SK-N-SH (cell line): ENCODE measurements around the gene BAZ1A. TPM values are rescaled to one million over a fixed set of nuclear protein-coding genes. Genes with fewer than 3 reads are reported as not detected.

Source experiments
- CTCF ChIA-PET: fragments of 300-600, 350-600 bp; formaldehyde crosslinking; extraction: SDS; loops from one replicate; lab custom pipeline; 2021; lab: Yijun Ruan, JAX
- POLR2A ChIA-PET: fragments of 350-600 bp; sonication (Branson Sonifier 250); formaldehyde crosslinking; extraction: SDS; loops from one replicate; lab custom pipeline; 2020; ENCODE audit warnings: antibody characterized with exemption, inconsistent platforms; lab: Yijun Ruan, JAX
- DNase-seq: peaks from one replicate; pipeline ENCODE4 v3.0.0; 2012
- H2AFZ ChIP-seq: fragments of 200-600 bp; sonication (generic); 2 replicates; pipeline ENCODE4 v1.8.1; 2016; ENCODE audit warnings: antibody characterized with exemption, mild to moderate bottlenecking, low read depth
- H3F3A ChIP-seq: fragments of 200-600 bp; sonication (generic); replicated peaks from 2 replicates; pipeline ENCODE3; 2016; ENCODE audit warnings: antibody characterized with exemption, mild to moderate bottlenecking; ENCODE audit not compliant: insufficient read depth
- H3K27ac ChIP-seq, 2 experiments: fragments of 200-500 bp in 1 of 2; fragments of 200-600 bp in 1 of 2; sonication (Bioruptor generic) in 1 of 2; sonication (generic), shearing (Covaris generic) in 1 of 2; 2 replicates each; pipeline versions ENCODE4 v1.5.1 to v1.6.1; 2014 to 2016; ENCODE audit warnings: low read depth in 2 of 2, inconsistent platforms in 1 of 2, low read length in 1 of 2, mild to moderate bottlenecking in 1 of 2, mixed read lengths in 1 of 2
- H3K27me3 ChIP-seq: fragments of 200-600 bp; sonication (generic), shearing (Covaris generic); 2 replicates; pipeline ENCODE4 v1.6.1; 2016; ENCODE audit warnings: mixed run types; ENCODE audit not compliant: insufficient read depth
- H3K36me3 ChIP-seq, 2 experiments: fragments of 200-500 bp in 1 of 2; fragments of 200-600 bp in 1 of 2; sonication (Bioruptor generic) in 1 of 2; sonication (generic) in 1 of 2; replicated peaks in 1 of 2; 2 replicates each; pipeline versions ENCODE3 to v1.5.1; 2014 to 2016; ENCODE audit warnings: low read length in 1 of 2, mild to moderate bottlenecking in 1 of 2; ENCODE audit not compliant: insufficient read depth in 2 of 2, control insufficient read depth in 1 of 2
- H3K4me1 ChIP-seq, 2 experiments: fragments of 200-500 bp in 1 of 2; fragments of 200-600 bp in 1 of 2; sonication (Bioruptor generic) in 1 of 2; sonication (generic), shearing (Covaris generic) in 1 of 2; 2 replicates each; pipeline versions ENCODE4 v1.5.1 to v1.6.1; 2014 to 2016; ENCODE audit warnings: low read depth in 1 of 2, low read length in 1 of 2, mixed run types in 1 of 2; ENCODE audit not compliant: insufficient read depth in 2 of 2, control insufficient read depth in 1 of 2
- H3K4me2 ChIP-seq: fragments of 200-600 bp; sonication (generic), shearing (Covaris generic); 2 replicates; pipeline ENCODE4 v1.6.1; 2017; ENCODE audit warnings: mixed run types
- H3K4me3 ChIP-seq, 2 experiments: fragments of 200-500 bp in 1 of 2; fragments of 200-600 bp in 1 of 2; sonication (Bioruptor generic) in 1 of 2; sonication (generic), shearing (Covaris generic) in 1 of 2; 2 replicates each; pipeline versions ENCODE4 v1.5.1 to v1.8.1; 2014 to 2016; ENCODE audit warnings: low read depth in 2 of 2, inconsistent platforms in 1 of 2, low read length in 1 of 2, mild to moderate bottlenecking in 1 of 2, mixed read lengths in 1 of 2, moderate library complexity in 1 of 2
- H3K79me2 ChIP-seq: fragments of 200-600 bp; sonication (generic); 2 replicates; pipeline ENCODE4 v1.8.1; 2017; ENCODE audit warnings: mild to moderate bottlenecking; ENCODE audit not compliant: insufficient read depth
- H3K9ac ChIP-seq: fragments of 200-600 bp; sonication (generic); 2 replicates; pipeline ENCODE4 v1.6.1; 2017; ENCODE audit warnings: mixed run types
- H3K9me2 ChIP-seq: fragments of 200-600 bp; sonication (generic); 2 replicates; pipeline ENCODE4 v1.6.1; 2017; ENCODE audit warnings: mixed run types
- H3K9me3 ChIP-seq: fragments of 200-600 bp; sonication (generic); 2 replicates; pipeline ENCODE4 v1.6.1; 2017; ENCODE audit warnings: mixed run types, mild to moderate bottlenecking, moderate library complexity
- H4K20me1 ChIP-seq: fragments of 200-600 bp; sonication (generic); 2 replicates; pipeline ENCODE4 v1.6.1; 2017; ENCODE audit warnings: mild to moderate bottlenecking, mixed run types; ENCODE audit not compliant: insufficient read depth
- EP300 ChIP-seq, 2 experiments: IDR thresholded peaks; 2 replicates each; pipeline versions ENCODE4 v1.4.0 to v1.6.1; 2012; ENCODE audit warnings: borderline replicate concordance in 1 of 2, low read depth in 1 of 2, low read length in 1 of 2
- EZH2phosphoT487 ChIP-seq: fragments of 200-600 bp; sonication (generic); IDR thresholded peaks from 2 replicates; pipeline ENCODE4 v1.6.1; 2017; ENCODE audit warnings: low read depth, mixed run types, mild to moderate bottlenecking, antibody characterized with exemption, moderate library complexity, borderline replicate concordance
- FOSL2 ChIP-seq: IDR thresholded peaks from 2 replicates; pipeline ENCODE4 v1.4.0; 2012; ENCODE audit warnings: low read depth, mild to moderate bottlenecking, moderate library complexity, borderline replicate concordance
- FOXM1 ChIP-seq: IDR thresholded peaks from 2 replicates; pipeline ENCODE4 v1.4.0; 2012; ENCODE audit warnings: low read depth, mild to moderate bottlenecking
- GABPA ChIP-seq: IDR thresholded peaks from 2 replicates; pipeline ENCODE4 v1.4.0; 2012; ENCODE audit warnings: low read depth, mild to moderate bottlenecking
- GATA2 ChIP-seq: sonication (generic); formaldehyde crosslinking; IDR thresholded peaks from 2 replicates; pipeline ENCODE4 v1.5.0; 2020; ENCODE audit warnings: mild to moderate bottlenecking, missing genetic modification reagents
- JUND ChIP-seq: IDR thresholded peaks from 2 replicates; pipeline ENCODE4 v1.4.0; 2012
- MEF2A ChIP-seq: IDR thresholded peaks from 2 replicates; pipeline ENCODE4 v1.4.0; 2012; ENCODE audit warnings: low read depth, borderline replicate concordance
- NFIC ChIP-seq: IDR thresholded peaks from 2 replicates; pipeline ENCODE4 v1.4.0; 2012; ENCODE audit warnings: borderline replicate concordance
- RXRA ChIP-seq: IDR thresholded peaks from 2 replicates; pipeline ENCODE4 v1.4.0; 2012; ENCODE audit warnings: low read depth, mild to moderate bottlenecking, borderline replicate concordance
- TAF1 ChIP-seq: IDR thresholded peaks from 2 replicates; pipeline ENCODE4 v1.6.1; 2012; ENCODE audit warnings: low read depth, mild to moderate bottlenecking, low read length, moderate library complexity, borderline replicate concordance
- TEAD4 ChIP-seq: IDR thresholded peaks from 2 replicates; pipeline ENCODE4 v1.4.0; 2012; ENCODE audit warnings: mild to moderate bottlenecking, borderline replicate concordance; ENCODE audit not compliant: insufficient read depth
- YY1 ChIP-seq: IDR thresholded peaks from 2 replicates; pipeline ENCODE4 v1.4.0; 2012; ENCODE audit warnings: low read depth, mild to moderate bottlenecking
- WGBS: methylation state at CpG from one replicate; pipeline ENCODE4 v1.1.6; 2017; ENCODE audit warnings: low lambda C conversion rate; 5-methylcytosine and 5-hydroxymethylcytosine counted together
- polyA plus RNA-seq, 3 experiments: library from polyadenylated mRNA; depleted of rRNA; stranded (reverse); fragments of >200 nt; gene quantifications; 2 replicates each; pipeline ENCODE4 v1.2.3, GENCODE V29; 2012
- TF ChIP-seq, protein P1 (sequence below): IDR thresholded peaks from 2 replicates; pipeline ENCODE4 v1.4.0; 2012; ENCODE audit warnings: low read depth, borderline replicate concordance
- TF ChIP-seq, protein P2 (sequence below): IDR thresholded peaks from 2 replicates; pipeline ENCODE4; 2012
- TF ChIP-seq, protein P3 (sequence below): fragments of 150-350 bp; IDR thresholded peaks from 2 replicates; pipeline ENCODE4 v1.6.1; 2016; ENCODE audit warnings: mild to moderate bottlenecking, low read depth, low read length
- TF ChIP-seq, protein P4 (sequence below): fragments of 200-600 bp; sonication (generic); IDR thresholded peaks from 2 replicates; pipeline ENCODE4 v1.6.1; 2017; ENCODE audit warnings: antibody characterized with exemption, mild to moderate bottlenecking, moderate library complexity
- TF ChIP-seq, protein P5 (sequence below): IDR thresholded peaks from 2 replicates; pipeline ENCODE4 v1.4.0; 2012; ENCODE audit warnings: low read depth, borderline replicate concordance

The BAZ1A gene
- polyA plus RNA-seq, 1 of the 3 experiments (the other 2 are of a cell fraction) = 17.4 TPM

DNA sequence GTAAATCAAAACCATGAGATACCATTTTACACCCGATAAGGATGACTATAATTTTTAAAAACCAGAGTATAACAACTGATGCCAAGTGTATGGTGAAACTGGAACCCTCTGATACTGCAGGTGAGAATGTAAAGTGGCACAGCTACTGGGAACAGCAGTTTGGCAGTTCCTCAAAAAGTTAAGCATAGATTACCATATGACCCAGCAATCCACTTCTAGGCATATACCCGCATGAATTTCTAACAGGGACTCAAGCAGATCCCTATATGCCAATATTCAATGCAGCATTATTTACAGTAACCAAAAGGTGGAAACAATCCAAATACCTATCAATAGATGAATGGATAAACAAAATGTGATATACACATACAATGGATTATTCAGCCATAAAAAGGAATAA lies 57.4 kb downstream of the BAZ1A start (continued):
- TF ChIP-seq, protein P1, sequence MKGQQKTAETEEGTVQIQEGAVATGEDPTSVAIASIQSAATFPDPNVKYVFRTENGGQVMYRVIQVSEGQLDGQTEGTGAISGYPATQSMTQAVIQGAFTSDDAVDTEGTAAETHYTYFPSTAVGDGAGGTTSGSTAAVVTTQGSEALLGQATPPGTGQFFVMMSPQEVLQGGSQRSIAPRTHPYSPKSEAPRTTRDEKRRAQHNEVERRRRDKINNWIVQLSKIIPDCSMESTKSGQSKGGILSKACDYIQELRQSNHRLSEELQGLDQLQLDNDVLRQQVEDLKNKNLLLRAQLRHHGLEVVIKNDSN = no peak
- no peak for TF ChIP-seq YY1

DNA sequence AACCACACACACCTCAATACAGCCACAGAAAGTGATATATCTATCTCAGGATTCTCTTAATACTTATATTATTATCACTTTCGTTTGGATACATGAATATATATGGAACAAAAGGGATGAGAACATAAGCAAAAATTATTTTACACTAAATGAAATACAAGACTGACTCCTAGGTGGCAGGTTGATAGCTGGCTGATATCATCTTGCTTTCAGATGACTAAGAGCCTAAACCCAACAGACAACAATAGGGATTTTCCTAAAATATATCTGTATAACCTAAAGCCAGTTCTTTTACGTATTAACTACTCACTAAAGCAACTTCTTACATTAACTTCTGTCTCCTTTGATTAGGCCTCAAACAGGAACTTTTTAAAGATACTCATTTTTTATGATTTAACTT lies 65.1 kb downstream of the BAZ1A start:
- H3K4me3 ChIP-seq = no peak overlapping the region
- CTCF ChIA-PET = no interaction called here

DNA sequence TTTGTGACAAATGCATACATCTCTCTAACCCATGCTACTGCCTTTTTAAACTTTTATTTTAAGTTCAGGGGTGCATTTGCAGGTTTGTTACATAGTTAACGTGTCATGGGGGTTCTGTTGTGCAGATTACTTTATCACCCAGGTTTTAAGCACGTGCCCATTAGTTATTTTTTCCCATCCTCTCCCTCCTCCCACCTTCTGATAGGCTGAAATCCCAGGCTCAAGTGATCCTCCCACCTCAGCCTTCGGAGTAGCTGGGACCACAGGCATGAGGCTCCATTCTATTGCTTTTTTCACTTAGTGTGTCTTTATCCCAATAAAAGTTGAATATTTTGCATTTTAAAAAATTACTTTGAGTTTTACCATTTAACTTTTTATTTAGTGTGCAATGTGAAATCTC lies 68.9 kb downstream of the BAZ1A start:
- Histone ChIP-seq H2AFZ (no peak overlapping the region), H4K20me1 (no peaks in the 10 kb centered on the region), H3K79me2 (peaks cover 5% of the 10 kb centered on the region; the same call in 1 of the 2 replicates), H3K27me3 (no peaks in the 10 kb centered on the region), H3F3A (peaks cover 13% of the 10 kb centered on the region), H3K4me2 (no peak overlapping the region), H3K27ac (no peak overlapping the region), H3K9me3 (no peaks in the 10 kb centered on the region), H3K9ac (no peak overlapping the region), H3K4me3 (no peak overlapping the region), H3K9me2 (no peaks in the 10 kb centered on the region), H3K36me3 (peaks cover 21 to 72% of the 10 kb centered on the region in 2 experiments), H3K4me1 (no peaks in the 10 kb centered on the region)
- POLR2A ChIA-PET = no interaction called here
- 97% methylated on average over 3 of the region's 3 CpGs for WGBS
- CTCF ChIA-PET = no interaction called here
- TF ChIP-seq, protein P2, sequence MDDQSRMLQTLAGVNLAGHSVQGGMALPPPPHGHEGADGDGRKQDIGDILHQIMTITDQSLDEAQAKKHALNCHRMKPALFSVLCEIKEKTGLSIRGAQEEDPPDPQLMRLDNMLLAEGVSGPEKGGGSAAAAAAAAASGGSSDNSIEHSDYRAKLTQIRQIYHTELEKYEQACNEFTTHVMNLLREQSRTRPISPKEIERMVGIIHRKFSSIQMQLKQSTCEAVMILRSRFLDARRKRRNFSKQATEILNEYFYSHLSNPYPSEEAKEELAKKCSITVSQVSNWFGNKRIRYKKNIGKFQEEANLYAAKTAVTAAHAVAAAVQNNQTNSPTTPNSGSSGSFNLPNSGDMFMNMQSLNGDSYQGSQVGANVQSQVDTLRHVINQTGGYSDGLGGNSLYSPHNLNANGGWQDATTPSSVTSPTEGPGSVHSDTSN = no peak
- TF ChIP-seq TAF1 (no peak), FOSL2 (no peak), TEAD4 (no peak), NFIC (no peak), MEF2A (no peak), EP300 (IDR thresholded peaks at IDR 0.05; ENCODE audit: borderline replicate concordance in 1 of 2, low read depth in 1 of 2, low read length in 1 of 2) (no peak), RXRA (no peak), JUND (no peak), GABPA (no peak), EZH2phosphoT487 (no peak)
- TF ChIP-seq, protein P3, sequence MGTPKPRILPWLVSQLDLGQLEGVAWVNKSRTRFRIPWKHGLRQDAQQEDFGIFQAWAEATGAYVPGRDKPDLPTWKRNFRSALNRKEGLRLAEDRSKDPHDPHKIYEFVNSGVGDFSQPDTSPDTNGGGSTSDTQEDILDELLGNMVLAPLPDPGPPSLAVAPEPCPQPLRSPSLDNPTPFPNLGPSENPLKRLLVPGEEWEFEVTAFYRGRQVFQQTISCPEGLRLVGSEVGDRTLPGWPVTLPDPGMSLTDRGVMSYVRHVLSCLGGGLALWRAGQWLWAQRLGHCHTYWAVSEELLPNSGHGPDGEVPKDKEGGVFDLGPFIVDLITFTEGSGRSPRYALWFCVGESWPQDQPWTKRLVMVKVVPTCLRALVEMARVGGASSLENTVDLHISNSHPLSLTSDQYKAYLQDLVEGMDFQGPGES = no peak
- no peak for DNase-seq

More for the DNA sequence above, 65.1 kb downstream of the BAZ1A start:
- POLR2A ChIA-PET = no interaction called here
- Histone ChIP-seq H3K9me2 (no peaks in the 10 kb centered on the region), H4K20me1 (no peaks in the 10 kb centered on the region), H3K9ac (no peak overlapping the region), H3K4me2 (no peak overlapping the region), H2AFZ (no peak overlapping the region), H3K36me3 (peaks cover 17 to 51% of the 10 kb centered on the region in 2 experiments), H3K27ac (no peak overlapping the region), H3F3A (peaks cover 13% of the 10 kb centered on the region), H3K27me3 (no peaks in the 10 kb centered on the region), H3K4me1 (no peaks in the 10 kb centered on the region), H3K79me2 (peaks cover 25% of the 10 kb centered on the region; the same call in 1 of the 2 replicates), H3K9me3 (no peaks in the 10 kb centered on the region)
- no peak for DNase-seq
- WGBS = 51% methylated on average over 2 of the region's 2 CpGs
- TF ChIP-seq, protein P4, sequence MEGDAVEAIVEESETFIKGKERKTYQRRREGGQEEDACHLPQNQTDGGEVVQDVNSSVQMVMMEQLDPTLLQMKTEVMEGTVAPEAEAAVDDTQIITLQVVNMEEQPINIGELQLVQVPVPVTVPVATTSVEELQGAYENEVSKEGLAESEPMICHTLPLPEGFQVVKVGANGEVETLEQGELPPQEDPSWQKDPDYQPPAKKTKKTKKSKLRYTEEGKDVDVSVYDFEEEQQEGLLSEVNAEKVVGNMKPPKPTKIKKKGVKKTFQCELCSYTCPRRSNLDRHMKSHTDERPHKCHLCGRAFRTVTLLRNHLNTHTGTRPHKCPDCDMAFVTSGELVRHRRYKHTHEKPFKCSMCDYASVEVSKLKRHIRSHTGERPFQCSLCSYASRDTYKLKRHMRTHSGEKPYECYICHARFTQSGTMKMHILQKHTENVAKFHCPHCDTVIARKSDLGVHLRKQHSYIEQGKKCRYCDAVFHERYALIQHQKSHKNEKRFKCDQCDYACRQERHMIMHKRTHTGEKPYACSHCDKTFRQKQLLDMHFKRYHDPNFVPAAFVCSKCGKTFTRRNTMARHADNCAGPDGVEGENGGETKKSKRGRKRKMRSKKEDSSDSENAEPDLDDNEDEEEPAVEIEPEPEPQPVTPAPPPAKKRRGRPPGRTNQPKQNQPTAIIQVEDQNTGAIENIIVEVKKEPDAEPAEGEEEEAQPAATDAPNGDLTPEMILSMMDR = no peak
- TF ChIP-seq EP300 (IDR thresholded peaks at IDR 0.05; ENCODE audit: borderline replicate concordance in 1 of 2, low read depth in 1 of 2, low read length in 1 of 2) = no peak
- no peak for TF ChIP-seq GATA2
- TF ChIP-seq, protein P5, sequence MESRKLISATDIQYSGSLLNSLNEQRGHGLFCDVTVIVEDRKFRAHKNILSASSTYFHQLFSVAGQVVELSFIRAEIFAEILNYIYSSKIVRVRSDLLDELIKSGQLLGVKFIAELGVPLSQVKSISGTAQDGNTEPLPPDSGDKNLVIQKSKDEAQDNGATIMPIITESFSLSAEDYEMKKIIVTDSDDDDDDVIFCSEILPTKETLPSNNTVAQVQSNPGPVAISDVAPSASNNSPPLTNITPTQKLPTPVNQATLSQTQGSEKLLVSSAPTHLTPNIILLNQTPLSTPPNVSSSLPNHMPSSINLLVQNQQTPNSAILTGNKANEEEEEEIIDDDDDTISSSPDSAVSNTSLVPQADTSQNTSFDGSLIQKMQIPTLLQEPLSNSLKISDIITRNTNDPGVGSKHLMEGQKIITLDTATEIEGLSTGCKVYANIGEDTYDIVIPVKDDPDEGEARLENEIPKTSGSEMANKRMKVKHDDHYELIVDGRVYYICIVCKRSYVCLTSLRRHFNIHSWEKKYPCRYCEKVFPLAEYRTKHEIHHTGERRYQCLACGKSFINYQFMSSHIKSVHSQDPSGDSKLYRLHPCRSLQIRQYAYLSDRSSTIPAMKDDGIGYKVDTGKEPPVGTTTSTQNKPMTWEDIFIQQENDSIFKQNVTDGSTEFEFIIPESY = no peak
- no peak for TF ChIP-seq FOXM1
- TF ChIP-seq TAF1 = no peak
